ENCODE data around the gene LARP4B. TPM values are rescaled to one million over a fixed set of nuclear protein-coding genes. Genes with fewer than 3 reads are reported as not detected.

Gene LARP4B
- total RNA-seq: 59.0 TPM

DNA sequence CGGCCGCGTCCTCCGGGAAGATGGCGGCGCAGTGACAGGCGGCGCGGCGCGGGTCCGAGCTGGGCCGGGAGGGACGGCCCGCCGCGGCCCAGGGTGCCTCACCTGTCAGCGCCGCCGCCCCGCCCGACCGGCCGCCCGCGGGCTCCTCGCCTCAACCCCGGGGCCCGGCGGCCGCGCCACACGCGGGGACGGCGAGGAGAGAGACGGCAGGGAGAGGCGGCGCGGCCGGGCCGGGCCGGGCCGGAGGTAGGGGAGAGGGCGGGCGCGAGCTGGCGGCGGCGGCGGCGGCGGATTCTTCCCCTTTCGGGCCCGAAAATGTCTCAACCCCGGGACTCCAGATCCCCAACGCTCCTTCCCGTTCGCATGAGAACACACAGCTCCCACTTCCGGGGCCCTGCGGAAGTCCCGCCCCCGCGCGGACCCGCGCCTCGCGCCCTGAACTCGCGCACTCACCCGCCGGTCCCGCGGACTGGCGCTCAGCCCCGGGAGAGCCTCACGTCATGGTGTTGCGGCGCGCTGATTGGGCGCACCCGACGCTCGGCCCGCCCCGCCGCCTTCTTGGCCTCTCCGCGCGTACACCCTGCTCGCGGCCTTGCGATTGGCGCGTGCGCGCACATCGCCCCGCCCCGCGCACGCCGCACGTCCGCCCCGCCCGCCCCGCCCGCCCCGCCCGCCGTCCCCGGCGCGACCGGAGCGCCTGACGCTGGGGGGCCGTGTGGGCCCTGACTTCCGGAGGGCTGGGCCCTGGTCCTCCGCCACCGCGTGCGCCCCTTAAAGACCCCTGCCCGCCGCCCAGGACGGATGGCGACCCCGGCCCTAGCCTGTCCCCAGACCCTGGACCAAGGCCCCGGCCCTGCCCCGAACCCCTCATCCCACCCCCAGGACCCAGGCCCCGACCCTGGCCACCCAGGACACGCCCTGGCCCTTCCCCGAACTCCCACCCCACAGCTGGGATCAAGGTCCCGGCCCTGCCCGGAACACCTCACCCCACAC lies at the start of gene LARP4B:
LARP4B (minus strand) TSS at position 380 of the 993 bp plus-strand sequence. CDS start 45,984 bp downstream, outside the sequence.
- peak; percentile 99 for DNase-seq

DNA sequence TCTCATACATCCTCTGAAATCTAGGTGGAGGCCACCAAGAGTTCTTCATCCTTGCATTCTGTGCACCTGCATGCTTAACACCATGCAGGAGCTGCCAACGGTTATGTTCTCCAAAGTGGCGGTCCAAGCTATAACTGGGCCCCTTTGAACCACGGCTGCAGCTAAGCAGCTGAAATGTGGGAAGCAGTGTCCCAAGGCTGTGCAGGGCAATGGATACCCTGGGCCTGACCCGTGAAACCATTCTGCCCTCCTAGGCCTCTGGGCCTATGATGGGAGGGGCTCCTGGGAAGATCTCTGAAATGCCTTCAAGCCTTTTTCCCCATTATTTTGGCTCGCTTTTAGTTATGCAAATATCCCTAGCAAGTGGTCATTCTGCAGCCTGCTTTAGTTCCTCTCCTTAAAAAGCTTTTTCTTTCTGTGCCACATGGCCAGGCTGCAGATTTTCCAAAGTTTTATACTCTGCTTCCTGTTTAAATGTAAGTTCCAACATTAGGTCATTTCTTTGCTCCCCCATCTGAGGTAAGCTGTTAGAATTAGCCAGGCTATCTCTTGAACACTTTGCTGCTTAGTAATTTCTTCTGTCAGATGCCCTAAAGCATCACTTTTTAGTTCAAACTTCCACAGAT lies 49.1 kb upstream of the LARP4B start:
- no peak for DNase-seq

DNA sequence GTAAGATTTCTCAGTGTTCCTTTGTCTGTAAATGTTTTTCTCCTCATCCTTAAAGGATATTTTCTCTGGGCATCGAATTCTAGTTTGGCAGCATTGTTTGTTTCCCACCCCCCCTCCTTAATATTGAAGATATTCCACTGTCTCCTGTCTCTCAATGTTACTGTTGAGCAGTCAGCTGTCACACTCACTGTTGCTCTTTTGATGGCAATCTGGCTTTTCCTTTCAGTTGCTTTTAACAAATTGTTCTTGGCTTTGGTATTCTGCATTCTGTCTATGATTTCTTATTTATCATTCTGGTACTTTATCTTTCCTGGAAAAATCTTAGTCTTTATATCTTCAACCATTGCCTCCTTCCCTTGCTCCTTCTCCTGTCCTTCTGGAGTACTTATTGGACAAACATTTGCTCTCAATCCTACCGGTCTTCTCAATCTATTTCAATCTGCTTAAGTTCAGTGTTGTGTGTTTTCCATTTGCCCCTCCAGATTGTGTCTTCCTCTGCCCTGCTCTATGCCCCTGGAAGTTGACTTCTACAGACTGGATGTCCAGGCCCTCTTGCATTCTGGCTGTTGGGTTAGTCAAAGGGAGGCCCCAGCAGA lies 47.4 kb upstream of the LARP4B start:
- DNase-seq: no peak

DNA sequence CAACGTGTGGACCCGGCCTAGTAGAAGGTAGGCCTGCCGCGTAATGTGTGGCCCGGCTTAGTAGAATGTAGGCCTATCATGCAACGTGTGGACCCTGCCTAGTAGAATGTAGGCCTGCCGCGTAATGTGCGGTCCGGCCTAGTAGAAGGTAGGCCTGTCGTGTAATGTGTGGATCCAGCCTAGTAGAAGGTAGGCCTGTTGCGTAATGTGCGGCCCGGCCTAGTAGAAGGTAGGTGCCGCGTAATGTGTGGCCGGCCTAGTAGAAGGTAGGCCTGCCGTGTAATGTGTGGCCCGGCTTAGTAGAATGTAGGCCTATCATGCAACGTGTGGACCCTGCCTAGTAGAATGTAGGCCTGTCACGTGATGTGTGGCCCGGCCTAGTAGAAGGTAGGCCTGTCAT lies 44.8 kb upstream of the LARP4B start:
- no peak for DNase-seq

DNA sequence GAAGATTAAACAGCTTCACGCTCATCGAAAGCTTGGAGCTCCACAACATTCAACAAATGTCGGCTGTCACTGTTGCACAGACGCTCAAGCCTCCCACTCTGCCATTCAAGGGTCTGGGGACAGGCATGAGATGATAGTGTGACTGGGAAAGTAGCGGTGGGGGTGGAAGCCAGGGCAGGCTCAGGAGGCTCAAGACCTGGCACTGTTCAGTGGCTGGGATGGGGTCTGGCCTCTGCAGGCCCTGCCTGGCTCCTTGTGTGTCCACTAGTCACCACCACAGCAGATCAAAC lies 43.2 kb upstream of the LARP4B start:
- no peak for DNase-seq

DNA sequence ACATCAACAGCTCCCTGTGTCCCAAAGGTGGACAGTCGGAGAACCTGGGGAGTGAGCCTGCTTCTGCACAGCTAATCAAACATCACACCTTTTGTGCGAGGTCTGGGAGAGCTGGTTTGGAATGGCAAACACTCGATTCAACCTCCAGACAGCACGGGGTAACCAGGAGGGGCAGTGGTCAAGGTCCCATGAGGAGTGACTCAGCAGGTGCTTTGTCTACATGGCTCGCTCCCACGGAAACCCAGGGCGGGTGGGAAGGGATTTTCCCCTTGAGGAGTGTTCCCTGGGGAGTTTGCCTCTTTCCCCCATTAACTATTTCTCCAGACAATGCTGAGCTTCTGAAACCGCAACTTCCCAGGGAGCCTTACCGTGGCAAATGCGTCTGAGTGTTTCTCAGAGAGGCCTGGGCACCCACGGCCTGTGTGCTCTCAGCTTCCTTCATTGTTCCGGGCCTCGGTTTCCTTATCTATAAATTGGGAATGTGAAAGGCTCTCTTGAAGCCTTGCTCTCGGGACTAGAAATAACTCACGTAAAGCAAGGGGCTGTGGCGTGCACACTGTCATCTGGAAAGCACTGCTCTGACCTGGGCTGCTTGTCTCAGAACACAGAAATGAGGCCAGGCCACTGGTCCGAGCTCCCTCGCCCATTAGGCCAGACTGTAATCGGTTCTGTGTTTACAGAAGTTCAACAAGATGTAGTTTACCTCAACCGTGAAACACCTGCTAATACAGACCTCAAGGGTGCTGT lies 42.7 kb upstream of the LARP4B start:
- no peak for DNase-seq

DNA sequence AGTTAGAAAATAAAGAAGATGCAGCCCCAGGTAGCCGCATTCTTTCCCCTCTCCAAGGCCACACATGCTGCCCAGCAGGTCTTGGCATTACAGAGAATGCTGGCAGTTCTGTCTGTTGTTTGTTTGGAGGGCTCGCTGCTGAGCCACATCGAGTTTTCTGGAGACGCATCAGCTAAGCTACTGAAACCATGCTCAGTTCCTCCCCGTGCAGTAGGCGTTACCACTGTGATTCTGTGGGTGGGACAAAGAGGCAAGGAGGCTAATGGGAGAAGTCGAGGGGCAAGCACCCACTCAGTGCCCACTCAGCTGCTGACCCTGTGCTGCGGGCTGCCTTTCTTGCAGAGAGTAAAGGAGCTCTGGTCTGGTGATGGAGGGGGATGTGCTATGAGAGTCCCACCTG lies 41.3 kb upstream of the LARP4B start:
- no peak for DNase-seq

DNA sequence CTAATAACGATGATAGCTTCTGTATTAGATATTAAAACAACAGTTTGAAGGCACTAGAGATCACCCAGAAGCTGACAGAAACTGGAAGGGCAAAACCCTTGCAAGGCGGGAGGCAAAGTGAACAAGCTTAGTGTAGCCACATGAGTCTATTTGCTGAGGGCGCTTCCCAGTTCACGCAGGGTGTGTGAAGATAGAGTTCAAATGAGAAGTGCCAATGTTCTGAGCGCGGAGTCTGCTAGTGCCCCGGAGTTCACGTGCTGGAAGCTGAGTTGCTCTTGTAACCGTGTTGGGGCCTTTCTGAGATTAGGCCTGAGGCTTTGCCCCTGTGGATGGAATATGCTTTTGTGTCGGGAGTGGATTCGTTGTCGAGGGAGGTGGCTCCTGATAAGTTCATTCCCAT lies 40.1 kb upstream of the LARP4B start:
- DNase-seq: no peak

DNA sequence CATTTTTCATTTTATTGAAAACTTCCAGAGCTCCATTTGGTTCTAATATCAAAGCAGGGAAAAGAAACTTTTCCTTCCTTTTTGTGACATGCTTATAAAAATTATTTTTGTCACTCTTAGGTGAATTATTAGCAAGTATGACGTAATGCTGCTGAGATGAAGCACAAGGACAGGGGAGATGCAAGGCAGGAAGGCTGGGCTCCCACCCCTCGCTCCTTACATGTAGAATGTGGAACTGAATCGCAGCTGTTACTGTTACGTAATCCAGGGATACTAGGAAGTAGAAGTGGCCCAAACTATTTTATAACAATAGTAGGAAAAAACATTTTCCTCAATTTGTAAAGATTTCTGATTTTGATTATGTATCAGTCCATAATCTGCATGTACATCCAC lies 39.6 kb upstream of the LARP4B start:
- peak; percentile 53 for DNase-seq

DNA sequence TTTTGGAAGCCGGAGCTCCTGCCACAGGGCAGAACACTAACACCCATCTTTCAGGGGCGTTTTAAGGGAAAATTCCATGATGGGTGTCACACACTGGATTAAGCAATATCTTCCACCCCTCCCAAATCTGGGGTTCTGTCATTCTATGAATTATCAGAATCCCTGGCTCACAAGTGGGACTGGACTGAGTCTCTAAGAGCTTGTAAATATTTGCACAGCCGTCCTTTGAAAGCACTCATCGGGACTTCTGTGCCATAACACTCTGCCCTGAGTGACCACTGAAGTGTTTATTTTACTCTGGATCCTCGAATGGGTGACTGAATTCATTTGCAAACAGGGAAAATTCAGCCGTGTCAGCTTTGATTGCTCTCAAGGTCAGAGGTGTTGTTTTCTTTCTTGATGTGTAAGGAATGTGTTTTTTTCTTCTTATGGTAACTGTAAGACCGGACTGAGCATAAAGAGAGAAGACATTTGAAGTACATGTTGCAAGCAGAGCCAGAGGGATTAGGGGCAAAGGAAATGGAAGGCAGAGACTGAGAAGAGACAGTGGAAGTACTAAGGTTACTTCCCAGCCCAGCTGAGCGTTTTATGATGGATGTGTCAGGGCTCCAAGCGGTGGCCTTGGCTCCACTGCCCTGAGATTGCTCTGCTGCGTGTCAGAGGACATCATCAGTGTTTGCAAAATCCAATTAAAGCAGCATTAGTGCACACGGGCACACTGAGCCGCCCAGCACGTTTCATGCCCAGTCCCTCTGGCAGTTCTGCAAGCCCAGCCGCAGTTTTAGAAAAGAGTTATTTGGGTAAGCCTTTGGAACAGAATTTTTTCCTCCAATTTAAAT lies 39.0 kb upstream of the LARP4B start:
- no peak for DNase-seq

DNA sequence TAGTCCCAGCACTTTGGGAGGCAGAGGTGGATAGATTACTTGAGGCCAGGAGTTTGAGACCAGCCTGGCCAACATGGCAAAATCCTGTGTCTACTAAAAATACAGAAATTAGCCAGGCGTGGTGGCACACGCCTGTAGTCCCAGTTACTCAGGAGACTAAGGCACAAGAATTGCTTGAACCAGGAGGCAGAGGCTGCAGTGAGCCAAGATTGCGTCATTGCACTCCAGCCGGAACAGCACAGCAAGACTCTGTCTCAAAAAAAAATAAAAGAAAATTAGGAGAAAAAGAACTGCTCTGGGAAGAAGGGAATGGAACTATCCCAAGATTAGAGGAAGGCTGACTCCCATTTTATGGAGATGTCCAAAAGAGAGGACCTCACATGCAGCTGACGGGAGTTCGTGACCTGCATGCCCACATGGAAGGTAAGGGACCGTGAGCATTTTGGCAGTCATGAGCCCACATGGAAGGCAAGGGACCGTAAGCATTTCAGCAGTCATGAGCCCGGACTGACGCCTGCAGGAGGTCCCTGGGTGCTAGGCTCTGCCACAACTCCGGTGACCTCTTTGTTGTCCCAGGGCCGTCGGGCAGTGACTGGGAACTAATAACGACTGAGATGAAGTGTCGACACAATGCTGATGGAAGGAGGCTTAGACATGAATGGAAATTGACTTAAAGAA lies 38.1 kb upstream of the LARP4B start:
- no peak for DNase-seq

DNA sequence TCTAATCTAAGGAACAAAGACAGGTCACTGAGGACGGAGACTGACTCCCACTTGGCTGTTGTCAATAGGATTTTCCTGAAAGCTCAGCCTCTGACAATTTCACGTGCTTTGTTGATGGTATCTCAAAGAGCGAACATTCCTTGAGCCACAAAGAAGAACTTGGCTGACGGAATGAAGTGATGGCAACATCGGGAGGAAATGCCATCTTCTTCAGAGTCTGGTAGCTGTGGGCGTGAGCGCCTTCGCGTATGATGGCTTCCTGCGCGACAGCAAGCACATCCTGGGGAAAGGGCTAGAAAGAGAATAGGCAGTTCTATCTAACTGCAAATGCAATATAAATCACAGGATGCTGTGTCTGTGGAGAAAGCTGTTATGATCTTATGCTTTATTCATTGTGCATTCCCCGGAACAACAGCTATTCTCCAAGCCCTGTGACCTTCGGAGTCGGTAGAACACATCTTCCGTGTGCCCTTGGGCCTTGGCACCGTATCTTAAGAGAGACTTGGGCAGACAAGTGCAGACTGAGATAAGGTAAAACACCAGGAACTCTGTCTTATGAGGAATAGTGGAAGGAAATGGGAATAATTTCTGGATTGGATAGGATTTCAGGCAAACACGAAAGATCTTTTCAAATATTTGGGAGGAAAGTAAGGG lies 37.2 kb upstream of the LARP4B start:
- DNase-seq: no peak

DNA sequence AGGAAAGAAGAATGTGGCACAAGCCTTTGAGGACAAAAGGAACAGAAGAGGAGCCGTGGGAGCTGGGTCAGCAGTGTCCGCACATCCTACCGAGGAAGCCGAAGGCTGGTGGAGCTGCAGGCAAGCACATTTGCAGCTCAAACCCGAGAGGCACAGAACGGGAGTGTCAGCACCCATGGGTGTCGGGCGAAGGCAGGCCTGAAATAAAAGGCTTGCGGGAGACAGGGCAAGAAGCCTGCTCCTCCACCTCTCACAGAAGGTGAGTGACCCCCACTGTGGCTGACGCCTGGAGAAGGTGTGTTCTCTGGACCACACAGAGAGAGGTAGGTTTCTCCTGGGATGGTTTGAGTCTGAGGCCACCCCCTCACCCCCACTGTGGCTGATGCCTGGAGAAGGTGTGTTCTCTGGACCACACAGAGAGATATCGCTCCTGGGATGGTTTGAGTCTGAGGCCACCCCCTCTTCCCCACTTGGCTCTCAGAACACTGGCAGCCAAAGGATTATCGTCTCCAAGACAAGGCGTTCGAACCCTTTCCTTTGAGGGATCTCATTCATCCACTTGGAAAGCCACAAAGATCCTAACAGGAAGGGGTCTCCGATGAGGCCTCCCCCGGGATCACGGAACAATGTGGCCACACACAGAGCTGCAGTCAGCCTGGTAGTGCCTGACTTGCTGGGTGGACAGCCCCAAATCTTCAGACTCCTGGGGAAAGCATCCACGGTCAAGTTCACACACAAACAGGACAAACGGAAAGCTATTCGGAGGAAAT lies 35.1 kb upstream of the LARP4B start:
- no peak for DNase-seq

DNA sequence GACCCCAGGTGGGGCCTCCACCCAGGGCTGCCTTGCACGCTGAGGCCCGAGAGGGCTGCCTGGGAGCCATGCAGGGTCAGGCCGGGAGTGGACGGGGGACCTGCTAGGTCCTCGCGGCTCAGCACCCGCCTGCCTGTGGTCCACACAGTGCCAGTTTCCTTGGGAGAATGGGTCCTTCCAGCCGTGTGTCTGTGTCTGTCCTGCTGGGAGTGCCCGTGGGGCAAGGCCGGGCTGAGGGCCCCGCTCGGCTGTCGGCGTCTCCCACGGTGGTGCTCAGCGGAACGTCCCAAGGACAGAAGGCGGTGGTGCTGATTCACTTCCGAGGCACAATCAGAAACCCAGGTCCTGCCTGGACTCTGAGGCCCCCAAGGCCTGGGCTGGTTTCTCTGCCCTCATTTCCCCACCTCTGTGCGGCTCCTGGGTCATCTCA lies 33.5 kb upstream of the LARP4B start:
- DNase-seq: no peak

DNA sequence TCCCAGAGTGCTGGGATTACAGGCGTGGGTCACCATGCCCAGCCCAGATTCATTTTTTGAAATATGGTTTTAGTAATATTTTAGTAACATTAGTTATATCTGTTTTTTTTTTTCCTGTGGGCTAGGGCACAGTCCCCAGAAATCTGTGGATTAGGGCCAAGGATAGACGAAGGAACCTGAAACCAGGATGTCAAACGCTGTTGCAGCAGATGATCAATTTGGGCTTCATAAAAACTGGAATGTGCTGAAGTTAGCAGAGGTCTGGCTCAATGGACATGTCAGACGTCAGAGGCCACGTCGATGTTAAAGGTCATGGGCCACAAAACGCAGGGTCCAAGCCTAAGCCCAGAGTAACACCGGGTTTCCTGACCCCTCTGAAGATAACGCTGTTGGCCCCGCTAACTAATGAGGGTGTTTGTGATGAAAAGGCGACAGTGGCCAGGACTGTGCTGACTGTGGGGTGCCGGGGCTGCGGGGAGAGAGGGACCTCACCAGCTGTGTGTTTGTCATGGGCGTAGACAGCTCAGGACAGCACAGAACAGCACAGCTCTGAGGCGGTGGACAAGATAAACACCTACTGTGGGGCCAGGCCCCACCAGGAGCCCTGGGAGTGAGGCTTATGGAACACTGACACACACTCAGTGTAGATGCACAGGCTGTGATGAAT lies 32.9 kb upstream of the LARP4B start:
- no peak for DNase-seq

DNA sequence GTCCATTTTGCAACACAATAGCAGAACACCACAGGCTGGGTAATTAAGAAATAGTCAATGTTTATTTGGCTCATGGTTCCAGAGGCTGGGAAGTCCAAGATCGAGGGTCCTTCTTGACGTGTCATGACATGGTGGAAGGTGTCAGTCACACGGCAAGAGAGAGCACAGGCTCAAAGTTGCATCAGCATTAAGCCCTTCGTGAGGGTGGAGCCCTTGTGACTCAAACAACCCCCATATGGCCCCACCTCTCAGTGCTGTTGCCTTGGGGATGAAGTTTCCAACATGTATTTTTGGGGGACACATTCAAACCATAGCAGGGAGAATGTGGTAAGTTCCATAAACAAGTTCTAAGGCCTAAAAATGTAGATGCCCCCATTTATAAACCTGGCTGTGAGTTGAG lies 32.1 kb upstream of the LARP4B start:
- no peak for DNase-seq

DNA sequence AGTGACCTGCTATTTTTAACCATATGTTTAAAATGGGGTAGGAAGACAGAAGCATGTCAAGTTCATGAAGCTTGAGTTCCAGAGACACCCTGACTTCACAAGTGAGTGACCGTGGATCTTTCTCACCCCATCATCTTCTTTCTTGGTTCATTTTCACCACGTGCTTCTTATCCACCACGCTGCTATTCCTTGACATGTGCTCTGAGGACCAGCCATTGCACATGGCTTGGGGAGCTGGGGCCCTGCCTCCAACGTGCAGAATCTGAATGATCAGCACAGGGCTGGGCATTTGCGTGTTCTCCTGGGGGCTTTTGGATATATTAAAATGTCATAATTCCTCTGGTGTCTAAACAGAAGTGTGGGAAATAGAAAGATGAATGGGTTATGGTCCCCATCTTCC lies 31.7 kb upstream of the LARP4B start:
- DNase-seq: no peak

DNA sequence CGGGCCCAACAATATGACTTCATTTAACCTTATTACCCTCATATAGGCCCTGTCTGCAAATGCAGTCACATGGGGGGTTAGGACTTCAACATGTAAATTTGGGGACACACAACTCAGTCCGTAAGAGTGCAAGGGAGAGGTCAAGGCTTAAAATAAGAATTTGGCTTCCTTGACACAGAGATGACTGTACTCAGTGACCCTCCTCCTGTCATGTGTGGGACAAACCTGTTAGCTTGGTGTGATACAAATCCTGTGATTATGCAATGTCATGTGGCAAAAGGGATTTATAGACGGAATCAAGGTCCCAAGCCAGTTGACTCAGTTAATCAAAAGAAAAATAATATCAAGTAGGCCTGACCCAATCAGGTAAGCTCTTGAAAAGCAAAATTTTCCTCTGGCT lies 30.8 kb upstream of the LARP4B start:
- no peak for DNase-seq

DNA sequence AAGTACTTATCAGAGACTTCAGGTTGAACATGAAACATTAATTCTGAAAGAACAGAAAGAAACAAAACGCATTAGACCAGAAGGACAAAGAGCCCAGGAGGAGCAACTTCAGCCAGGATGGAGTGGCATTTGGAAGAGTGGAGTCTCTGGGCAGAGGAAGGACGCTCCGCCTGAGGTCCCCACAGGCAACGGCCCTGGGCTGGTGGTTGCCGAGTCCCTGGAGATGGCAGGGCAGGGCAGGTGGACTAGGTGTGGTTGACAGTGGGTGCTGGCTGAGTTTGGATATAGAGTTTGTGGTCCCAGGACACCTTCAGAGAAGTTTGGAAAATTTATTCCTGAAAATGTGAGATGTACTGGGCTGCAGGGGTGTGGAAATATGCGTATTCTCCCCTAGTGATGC lies 27.4 kb upstream of the LARP4B start:
- DNase-seq: no peak
